SH-SY5Y (cell line): ENCODE data around the gene M1AP.

Source experiments
- GATA2 ChIP-seq: IDR thresholded peaks from 2 replicates; pipeline ENCODE4 v1.6.1; 2011; ENCODE audit warnings: mild to moderate bottlenecking, low read depth, low read length
- GATA3 ChIP-seq: IDR thresholded peaks from 2 replicates; pipeline ENCODE4 v1.6.1; 2011; ENCODE audit warnings: low read depth, mild to moderate bottlenecking, low read length, moderate library complexity

M1AP gene

GRCh38 chr2:74552914-74553811 is 95.0 kb downstream of the M1AP start:
- TF ChIP-seq GATA3 (no peak), GATA2 (no peak)

- no peak for TF ChIP-seq GATA3
- TF ChIP-seq GATA2: no peak
Observed at GRCh38 chr2:74551942-74552913, 95.9 kb downstream of the M1AP start.

GRCh38 chr2:74551530-74551929 is 96.6 kb downstream of the M1AP start:
- TF ChIP-seq GATA2 (no peak), GATA3 (no peak)

- TF ChIP-seq GATA3 (no peak), GATA2 (no peak)
Observed at GRCh38 chr2:74550231-74550630, 97.9 kb downstream of the M1AP start.

- TF ChIP-seq GATA3: no peak
- TF ChIP-seq GATA2: no peak
Observed at GRCh38 chr2:74548900-74549826, 99.0 kb downstream of the M1AP start.

- TF ChIP-seq GATA2 (no peak), GATA3 (no peak)
Observed at GRCh38 chr2:74548285-74548899, 99.7 kb downstream of the M1AP start.

GRCh38 chr2:74546004-74546403 is 102.1 kb downstream of the M1AP start:
- TF ChIP-seq GATA3: no peak
- TF ChIP-seq GATA2: no peak

GRCh38 chr2:74544634-74545033 is 103.5 kb downstream of the M1AP start:
- TF ChIP-seq GATA3: no peak
- TF ChIP-seq GATA2: no peak

- no peak for TF ChIP-seq GATA3
- no peak for TF ChIP-seq GATA2
Observed at GRCh38 chr2:74542978-74543377, 105.2 kb downstream of the M1AP start.

- TF ChIP-seq GATA3 (no peak), GATA2 (no peak)
Observed at GRCh38 chr2:74540291-74540690, 107.8 kb downstream of the M1AP start.

GRCh38 chr2:74538881-74539339 is 109.2 kb downstream of the M1AP start:
- no peak for TF ChIP-seq GATA2
- TF ChIP-seq GATA3: no peak

- no peak for TF ChIP-seq GATA2
- no peak for TF ChIP-seq GATA3
Observed at GRCh38 chr2:74537140-74537539, 111.0 kb downstream of the M1AP start.

GRCh38 chr2:74536166-74536950 is 111.8 kb downstream of the M1AP start:
- TF ChIP-seq GATA3 (no peak), GATA2 (no peak)
